OCI-LY1 (cell line): ENCODE results near the gene IGF1R.

Experiments
- H2AFZ ChIP-seq: fragments of 200-600 bp; sonication (generic), shearing (Covaris generic); 2 replicates; pipeline ENCODE4 v1.6.0; 2014; ENCODE audit warnings: antibody characterized with exemption, mild to moderate bottlenecking, low read length
- H3F3A ChIP-seq: fragments of 200-600 bp; sonication (generic), shearing (Covaris generic); 2 replicates; pipeline ENCODE4 v1.6.0; 2014; ENCODE audit warnings: mild to moderate bottlenecking, antibody characterized with exemption, low read length, moderate library complexity; ENCODE audit not compliant: insufficient read depth
- H3K27ac ChIP-seq: fragments of 200-600 bp; sonication (generic); 2 replicates; pipeline ENCODE4 v1.5.1; 2014; ENCODE audit warnings: low read length, mixed run types, mild to moderate bottlenecking, low read depth; ENCODE audit not compliant: poor library complexity, severe bottlenecking
- H3K27me3 ChIP-seq: fragments of 200-600 bp; sonication (generic); 2 replicates; pipeline ENCODE4 v1.6.0; 2014; ENCODE audit warnings: antibody characterized with exemption, mild to moderate bottlenecking, low read length, moderate library complexity; ENCODE audit not compliant: insufficient read depth
- H3K36me3 ChIP-seq: fragments of 200-600 bp; sonication (generic); 2 replicates; pipeline ENCODE4 v1.6.1; 2014; ENCODE audit warnings: mild to moderate bottlenecking, antibody characterized with exemption, low read length, moderate library complexity, mixed read lengths; ENCODE audit not compliant: insufficient read depth
- H3K4me1 ChIP-seq: fragments of 200-600 bp; sonication (generic); 2 replicates; pipeline ENCODE4 v1.5.1; 2014; ENCODE audit warnings: mild to moderate bottlenecking, low read length, moderate library complexity; ENCODE audit not compliant: insufficient read depth, severe bottlenecking
- H3K4me2 ChIP-seq: fragments of 200-600 bp; sonication (generic), shearing (Covaris generic); 2 replicates; pipeline ENCODE4 v1.6.1; 2014; ENCODE audit warnings: low read length
- H3K4me3 ChIP-seq: fragments of 200-600 bp; sonication (generic); 2 replicates; pipeline ENCODE4 v1.5.1; 2014; ENCODE audit warnings: low read length, low read depth, mild to moderate bottlenecking, mixed read lengths; ENCODE audit not compliant: poor library complexity, severe bottlenecking
- H3K79me2 ChIP-seq: fragments of 200-600 bp; shearing (Covaris generic); 2 replicates; pipeline ENCODE4 v1.6.1; 2016; ENCODE audit warnings: mixed run types, low read length, mixed read lengths; ENCODE audit not compliant: insufficient read depth
- H3K9ac ChIP-seq: fragments of 200-600 bp; sonication (generic), shearing (Covaris generic); 2 replicates; pipeline ENCODE4 v1.6.1; 2014; ENCODE audit warnings: mild to moderate bottlenecking, low read length, mixed read lengths
- H3K9me2 ChIP-seq: fragments of 200-600 bp; sonication (generic), shearing (Covaris generic); 2 replicates; pipeline ENCODE4 v1.6.1; 2014; ENCODE audit warnings: low read depth, mild to moderate bottlenecking, low read length, mixed read lengths
- H3K9me3 ChIP-seq: fragments of 200-600 bp; shearing (Covaris generic); 2 replicates; pipeline ENCODE4 v1.6.1; 2014; ENCODE audit warnings: low read length, mixed read lengths
- H4K20me1 ChIP-seq: fragments of 200-600 bp; sonication (generic), shearing (Covaris generic); 2 replicates; pipeline ENCODE4 v1.6.0; 2016; ENCODE audit warnings: mild to moderate bottlenecking, low read length; ENCODE audit not compliant: insufficient read depth
- CTCF ChIP-seq: fragments of 200-600 bp; sonication (generic), shearing (Covaris generic); IDR thresholded peaks from 2 replicates; pipeline ENCODE4 v1.5.1; 2017; ENCODE audit warnings: mild to moderate bottlenecking, antibody characterized with exemption, low read length, moderate library complexity, mixed read lengths
- EZH2 ChIP-seq: fragments of 200-600 bp; sonication (generic), shearing (Covaris generic); IDR thresholded peaks from 2 replicates; pipeline ENCODE4 v1.8.0; 2017; ENCODE audit warnings: borderline replicate concordance, mixed run types, mild to moderate bottlenecking, antibody characterized with exemption, low read length, moderate library complexity, mixed read lengths

Gene IGF1R

GRCh38 chr15:98804057-98804380, 155.7 kb downstream of the IGF1R start:
- Histone ChIP-seq H3K9ac (no peak overlapping the region), H3K9me2 (no peaks in the 10 kb centered on the region), H3K36me3 (no peaks in the 10 kb centered on the region), H3K79me2 (no peaks in the 10 kb centered on the region), H2AFZ (no peak overlapping the region), H4K20me1 (no peaks in the 10 kb centered on the region), H3K4me2 (no peak overlapping the region), H3F3A (no peaks in the 10 kb centered on the region), H3K4me3 (no peak overlapping the region), H3K9me3 (no peaks in the 10 kb centered on the region), H3K4me1 (no peaks in the 10 kb centered on the region), H3K27me3 (no peaks in the 10 kb centered on the region; the same call in 1 of the 2 replicates), H3K27ac (no peak overlapping the region)
- TF ChIP-seq EZH2, result no peak
- no peak for TF ChIP-seq CTCF

- Histone ChIP-seq H2AFZ (no peak overlapping the region), H3K4me3 (no peak overlapping the region), H3F3A (no peaks in the 10 kb centered on the region), H3K27ac (no peak overlapping the region), H3K9me2 (no peaks in the 10 kb centered on the region), H3K79me2 (no peaks in the 10 kb centered on the region), H3K36me3 (no peaks in the 10 kb centered on the region), H3K9ac (no peak overlapping the region), H4K20me1 (no peaks in the 10 kb centered on the region), H3K4me1 (no peaks in the 10 kb centered on the region), H3K4me2 (no peak overlapping the region), H3K9me3 (no peaks in the 10 kb centered on the region), H3K27me3 (no peaks in the 10 kb centered on the region; the same call in 1 of the 2 replicates)
- TF ChIP-seq EZH2, result no peak
- TF ChIP-seq CTCF, result no peak
Measured at GRCh38 chr15:98805434-98806274, 157.3 kb downstream of the IGF1R start.

- Histone ChIP-seq H3K4me1 (no peaks in the 10 kb centered on the region), H3K27me3 (no peaks in the 10 kb centered on the region; the same call in 1 of the 2 replicates), H3K9ac (no peak overlapping the region), H3K36me3 (no peaks in the 10 kb centered on the region), H3K9me3 (no peaks in the 10 kb centered on the region), H3K4me3 (no peak overlapping the region), H3K79me2 (no peaks in the 10 kb centered on the region), H3K27ac (no peak overlapping the region), H3F3A (no peaks in the 10 kb centered on the region), H3K4me2 (no peak overlapping the region), H2AFZ (no peak overlapping the region), H3K9me2 (no peaks in the 10 kb centered on the region), H4K20me1 (no peaks in the 10 kb centered on the region)
- TF ChIP-seq EZH2, result no peak
- TF ChIP-seq CTCF, result no peak
Measured at GRCh38 chr15:98806275-98806895, 158.0 kb downstream of the IGF1R start.
